ENCODE data around the gene RELA.
"Not testable (repeated sequence)": the region's sequence is repeated elsewhere in the genome, so short reads cannot be mapped to it uniquely, and the experiment has no call there.

RELA gene

DNA sequence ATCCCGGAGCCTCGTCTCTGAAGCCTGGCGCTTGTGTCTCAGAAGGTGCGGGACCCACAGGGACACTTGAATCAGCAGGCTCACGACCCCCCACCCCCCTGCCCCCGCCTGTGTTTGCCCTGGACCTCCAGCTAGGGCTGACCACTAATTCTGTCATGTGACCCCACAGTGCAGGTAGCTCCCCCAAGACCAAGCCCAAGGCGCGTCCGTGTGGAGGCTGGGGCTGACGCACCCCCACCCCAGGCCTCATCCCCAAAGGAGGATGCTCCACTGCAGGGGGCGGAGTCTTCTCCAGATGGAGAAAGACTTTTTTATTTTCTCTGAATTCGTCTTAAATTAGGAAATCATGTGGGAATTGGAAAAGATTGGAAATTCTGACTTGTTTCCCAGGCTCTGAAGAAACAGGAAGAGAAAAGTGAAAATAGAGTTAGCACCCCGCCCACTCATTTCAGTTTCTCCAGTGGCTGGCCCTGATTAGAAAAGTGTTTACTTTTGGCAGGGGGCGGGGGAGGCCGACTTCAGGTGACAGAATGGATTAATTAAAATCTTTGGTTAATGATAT, 1.0 kb upstream of the RELA start:
- DNase-seq (ENCODE audit: low read depth): no peak

DNA sequence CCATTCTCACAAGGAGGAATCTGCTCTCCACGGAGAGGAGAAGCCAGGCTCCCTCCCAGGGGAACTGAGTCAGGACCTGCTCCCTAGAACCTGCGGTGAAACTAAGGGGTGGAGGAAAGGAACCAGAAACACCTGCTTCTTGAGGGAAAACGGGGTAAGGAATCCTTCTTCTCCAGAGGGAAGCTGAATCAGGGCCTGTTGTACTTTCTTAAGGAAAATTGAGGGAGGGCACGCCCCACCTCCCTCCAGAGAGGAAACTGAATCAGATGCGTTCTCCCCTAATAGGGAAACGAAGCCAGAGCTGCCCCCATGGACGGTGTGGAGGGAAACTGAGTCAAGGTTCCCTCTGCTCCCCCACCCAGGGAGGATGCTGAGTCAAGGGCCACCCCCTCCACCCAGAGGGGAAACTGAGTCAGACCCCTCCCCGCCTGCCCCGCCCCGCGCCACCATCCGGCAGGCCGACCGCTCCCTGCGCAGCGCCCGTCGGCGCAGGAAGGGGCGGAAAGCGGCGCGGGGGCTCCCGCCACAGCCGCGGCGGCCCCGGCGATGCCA, 393 bp downstream of the RELA start:
- DNase-seq (ENCODE audit: low read depth): no peak

DNA sequence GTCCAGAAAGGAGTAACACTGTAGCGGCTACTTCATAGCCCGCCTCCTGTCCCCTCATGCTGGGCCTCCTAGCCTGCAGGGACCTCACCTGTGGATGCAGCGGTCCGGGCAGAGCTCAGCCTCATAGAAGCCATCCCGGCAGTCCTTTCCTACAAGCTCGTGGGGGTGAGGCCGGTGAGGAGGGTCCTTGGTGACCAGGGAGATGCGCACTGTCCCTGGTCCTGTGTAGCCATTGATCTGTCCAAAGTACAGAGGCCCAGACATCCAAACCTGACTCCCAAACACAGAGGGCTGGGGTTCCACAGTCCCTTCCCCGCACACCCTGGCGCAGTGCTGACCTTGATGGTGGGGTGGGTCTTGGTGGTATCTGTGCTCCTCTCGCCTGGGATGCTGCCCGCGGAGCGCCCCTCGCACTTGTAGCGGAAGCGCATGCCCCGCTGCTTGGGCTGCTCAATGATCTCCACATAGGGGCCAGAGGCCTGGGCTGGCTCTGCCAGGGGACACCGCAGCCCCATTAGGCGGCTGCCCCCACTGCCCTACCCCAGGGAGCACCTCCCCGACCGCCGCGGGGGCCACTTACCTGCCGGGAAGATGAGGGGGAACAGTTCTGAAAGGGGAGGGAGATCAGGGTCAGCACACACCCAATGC, 993 bp downstream of the RELA start:
- no peak for DNase-seq (ENCODE audit: low read depth)

DNA sequence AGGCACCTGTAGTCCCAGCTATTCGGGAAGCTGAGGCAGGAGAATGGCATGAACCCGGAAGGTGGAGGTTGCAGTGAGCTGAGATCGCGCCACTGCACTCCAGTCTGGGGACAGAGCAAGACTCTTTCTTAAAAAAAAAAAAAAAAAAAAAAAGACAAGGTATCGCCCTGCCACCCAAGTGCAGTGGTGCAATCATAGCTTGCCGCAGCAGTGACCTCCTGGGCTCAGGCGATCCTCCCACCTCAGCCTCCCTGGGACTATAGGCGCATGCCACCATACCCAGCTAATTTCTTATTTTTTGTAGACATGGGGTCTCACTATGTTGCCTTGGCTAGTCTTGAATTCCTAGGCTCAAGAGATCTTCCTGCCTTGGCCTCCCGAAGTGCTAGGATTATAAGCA, 1.8 kb downstream of the RELA start:
- not testable (repeated sequence) for DNase-seq (ENCODE audit: low read depth)

DNA sequence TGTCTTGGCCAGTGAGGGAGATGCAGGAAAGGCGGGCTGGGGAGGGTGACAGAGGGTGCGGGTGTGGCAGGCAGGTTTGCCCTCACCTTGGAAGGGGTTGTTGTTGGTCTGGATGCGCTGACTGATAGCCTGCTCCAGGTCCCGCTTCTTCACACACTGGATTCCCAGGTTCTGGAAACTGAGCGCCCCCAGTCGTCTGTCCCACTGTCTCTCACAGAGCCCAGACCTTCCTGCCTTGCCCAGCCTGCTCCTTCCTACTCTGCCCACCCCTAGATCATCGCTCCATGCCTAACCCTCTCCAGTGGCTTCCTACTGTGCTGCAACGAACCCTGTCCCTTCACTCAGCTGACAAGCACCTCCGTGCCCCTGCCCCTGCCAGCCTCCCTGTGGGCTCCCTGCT, 2.7 kb downstream of the RELA start:
- DNase-seq (ENCODE audit: low read depth): no peak

DNA sequence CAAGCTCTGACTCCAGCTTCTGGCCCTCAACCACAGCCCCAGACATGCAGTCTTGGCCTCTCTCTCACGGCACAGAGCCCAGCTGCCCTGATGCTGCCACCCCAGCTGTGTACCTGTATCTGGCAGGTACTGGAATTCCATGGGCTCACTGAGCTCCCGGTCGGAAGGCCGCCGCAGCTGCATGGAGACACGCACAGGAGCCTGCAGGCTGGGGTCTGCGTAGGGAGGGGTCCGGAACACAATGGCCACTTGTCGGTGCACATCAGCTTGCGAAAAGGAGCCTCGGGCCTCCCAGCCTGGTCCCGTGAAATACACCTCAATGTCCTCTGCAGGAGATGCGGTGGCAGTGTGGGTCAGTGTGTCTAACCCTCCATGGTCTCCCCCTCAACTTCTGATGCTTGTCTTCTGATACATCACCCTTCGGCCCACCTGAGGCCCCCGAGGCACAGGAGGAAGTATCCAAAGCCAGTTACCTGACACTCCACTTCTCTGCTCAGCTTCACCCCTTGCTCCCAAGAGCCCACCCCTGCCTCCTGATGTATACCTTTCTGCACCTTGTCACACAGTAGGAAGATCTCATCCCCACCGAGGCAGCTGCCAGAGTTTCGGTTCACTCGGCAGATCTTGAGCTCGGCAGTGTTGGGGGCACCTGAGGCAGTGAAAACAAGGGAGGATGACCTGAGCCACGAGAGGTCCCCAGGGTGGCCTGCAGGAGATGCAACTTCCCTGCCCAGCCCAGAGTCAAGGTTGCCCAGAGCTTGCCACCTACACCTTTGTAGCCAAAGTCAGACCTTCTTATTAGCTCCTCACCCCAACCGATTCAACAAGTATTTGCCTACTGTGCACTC, 4.3 kb downstream of the RELA start:
- no peak for DNase-seq (ENCODE audit: low read depth)

DNA sequence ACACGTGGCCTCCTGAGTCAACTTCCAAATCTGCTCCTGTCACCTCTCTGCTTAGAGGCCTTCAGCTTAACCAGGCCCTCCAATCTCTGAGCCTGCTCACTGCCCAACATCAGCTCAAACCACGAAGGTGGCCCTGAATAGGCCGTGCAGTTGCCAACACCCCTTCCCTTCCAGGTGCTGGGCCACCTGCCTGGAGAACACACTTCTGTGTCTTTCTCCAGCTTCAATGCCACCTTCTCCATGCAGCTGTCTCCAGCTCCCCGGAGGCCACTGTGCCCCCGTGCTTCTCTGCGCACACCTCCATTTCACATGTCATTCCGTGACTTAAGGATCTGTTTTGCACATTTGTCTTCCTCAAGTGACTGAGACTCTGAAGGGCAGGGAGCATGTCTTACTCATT, 5.3 kb downstream of the RELA start:
- no peak for DNase-seq (ENCODE audit: low read depth)

DNA sequence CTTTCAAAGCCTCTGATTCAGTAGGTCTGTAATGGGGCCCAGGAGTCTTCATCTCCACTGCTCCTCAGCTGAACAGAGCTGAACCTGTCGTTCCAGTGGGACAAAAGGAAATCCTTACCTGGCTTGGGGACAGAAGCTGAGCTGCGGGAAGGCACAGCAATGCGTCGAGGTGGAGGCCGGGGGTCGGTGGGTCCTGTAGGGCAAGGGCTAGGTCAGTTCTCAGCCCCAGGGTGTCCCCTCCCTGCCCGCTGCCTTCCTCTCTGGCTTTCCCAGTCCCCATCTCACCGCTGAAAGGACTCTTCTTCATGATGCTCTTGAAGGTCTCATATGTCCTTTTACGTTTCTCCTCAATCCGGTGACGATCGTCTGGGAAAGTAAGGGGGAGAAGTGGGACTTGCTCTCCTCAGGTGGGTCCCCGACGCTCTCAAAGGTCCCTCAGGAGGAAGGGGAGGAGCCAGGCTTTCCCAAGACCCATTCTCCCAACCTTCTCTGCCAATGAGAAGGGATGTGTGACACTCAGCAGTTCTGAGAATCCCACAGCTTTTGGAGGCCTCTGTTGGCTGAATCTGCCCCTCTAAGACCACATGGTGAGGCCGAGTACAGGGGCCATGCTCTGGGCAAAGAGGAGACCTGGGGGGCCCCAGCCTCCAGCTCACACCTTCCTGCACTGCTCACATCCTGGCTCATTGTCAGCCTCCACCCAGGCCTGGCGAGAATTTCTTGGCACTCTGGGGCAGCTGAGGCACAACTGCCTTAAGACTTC, 7.0 kb downstream of the RELA start:
- no peak for DNase-seq (ENCODE audit: low read depth)

DNA sequence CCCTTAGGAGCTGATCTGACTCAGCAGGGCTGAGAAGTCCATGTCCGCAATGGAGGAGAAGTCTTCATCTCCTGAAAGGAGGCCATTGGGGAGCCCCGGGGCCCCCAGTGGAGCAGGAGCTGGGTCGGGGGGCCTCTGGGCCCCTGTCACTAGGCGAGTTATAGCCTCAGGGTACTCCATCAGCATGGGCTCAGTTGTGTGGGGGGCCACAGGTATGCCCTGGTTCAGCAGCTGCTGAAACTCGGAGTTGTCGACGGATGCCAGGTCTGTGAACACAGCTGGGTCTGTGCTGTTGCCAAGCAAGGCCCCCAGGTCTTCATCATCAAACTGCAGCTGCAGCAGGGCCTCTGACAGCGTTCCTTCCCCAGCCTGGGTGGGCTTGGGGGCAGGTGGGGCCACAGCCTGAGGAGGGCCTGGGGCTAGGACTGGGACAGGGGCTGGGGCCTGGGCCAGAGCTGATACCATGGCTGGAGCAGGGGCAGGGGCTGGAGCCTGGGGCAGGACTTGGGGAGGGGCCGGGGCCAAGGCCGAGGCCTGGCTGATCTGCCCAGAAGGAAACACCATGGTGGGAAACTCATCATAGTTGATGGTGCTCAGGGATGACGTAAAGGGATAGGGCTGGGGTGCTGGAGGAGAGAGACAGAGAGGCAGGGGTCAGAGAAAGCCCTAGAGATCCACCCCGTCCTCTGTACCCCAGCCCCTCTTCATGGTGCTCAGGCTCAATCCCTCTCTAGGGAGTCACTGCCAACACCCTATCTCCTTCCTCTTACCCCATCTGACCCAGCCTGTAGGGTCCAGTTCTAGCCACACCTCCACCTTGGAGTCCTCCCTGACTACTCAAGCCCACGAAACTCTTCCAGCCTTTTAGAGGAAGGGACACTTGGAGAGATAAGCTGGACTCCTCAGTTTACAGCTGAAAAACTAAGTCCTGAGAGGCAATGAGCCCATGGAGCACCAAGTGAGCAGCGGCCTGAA, 8.1 kb downstream of the RELA start:
- no peak for DNase-seq (ENCODE audit: low read depth)

DNA sequence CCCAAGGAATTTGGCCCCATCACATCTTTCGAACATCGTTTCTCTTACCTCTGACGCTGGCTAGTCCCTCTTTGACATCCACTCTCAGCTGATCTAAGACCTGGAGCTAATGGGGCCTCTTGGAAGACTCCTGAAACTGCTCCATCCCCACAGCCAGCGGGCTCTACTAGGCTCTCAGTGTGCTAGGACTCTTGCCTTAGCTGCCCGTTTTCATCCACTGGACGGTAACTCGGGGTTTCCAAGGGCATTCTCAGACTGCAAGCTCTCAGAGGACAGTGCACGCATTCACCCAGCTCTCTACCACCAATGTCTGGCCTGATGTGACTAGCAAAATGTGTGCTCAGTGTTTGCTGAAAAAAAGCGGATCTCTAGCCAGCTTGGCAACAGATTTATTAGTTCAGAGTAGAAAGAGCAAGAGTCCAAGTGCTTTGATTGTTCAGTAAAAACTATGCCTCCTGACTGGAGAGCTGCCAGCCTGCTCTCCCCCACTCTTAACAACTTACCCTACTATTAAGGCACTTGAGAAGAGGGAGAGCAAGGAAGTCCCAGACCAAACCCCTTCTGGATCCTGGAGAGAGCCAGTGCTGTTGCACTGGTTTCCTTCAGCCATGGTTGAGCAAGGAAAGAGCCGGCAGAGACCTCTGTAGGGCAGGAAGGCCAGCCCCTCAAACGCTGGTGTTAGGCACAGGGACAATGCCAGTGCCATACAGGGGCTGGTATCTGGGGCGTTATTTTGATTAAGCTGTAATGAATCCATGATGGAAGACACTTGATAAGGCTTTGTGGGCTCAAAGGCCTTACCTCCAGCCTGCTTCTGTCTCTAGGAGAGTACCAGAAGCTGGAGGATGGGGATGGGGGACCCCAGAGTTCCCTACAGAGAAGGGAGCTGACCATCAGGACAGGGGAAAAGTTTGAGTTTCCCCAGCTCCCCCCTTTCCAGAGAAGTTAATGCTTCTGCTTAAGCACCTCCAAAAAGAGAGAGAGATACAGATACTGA, 9.2 kb downstream of the RELA start:
- DNase-seq (ENCODE audit: low read depth): no peak

DNA sequence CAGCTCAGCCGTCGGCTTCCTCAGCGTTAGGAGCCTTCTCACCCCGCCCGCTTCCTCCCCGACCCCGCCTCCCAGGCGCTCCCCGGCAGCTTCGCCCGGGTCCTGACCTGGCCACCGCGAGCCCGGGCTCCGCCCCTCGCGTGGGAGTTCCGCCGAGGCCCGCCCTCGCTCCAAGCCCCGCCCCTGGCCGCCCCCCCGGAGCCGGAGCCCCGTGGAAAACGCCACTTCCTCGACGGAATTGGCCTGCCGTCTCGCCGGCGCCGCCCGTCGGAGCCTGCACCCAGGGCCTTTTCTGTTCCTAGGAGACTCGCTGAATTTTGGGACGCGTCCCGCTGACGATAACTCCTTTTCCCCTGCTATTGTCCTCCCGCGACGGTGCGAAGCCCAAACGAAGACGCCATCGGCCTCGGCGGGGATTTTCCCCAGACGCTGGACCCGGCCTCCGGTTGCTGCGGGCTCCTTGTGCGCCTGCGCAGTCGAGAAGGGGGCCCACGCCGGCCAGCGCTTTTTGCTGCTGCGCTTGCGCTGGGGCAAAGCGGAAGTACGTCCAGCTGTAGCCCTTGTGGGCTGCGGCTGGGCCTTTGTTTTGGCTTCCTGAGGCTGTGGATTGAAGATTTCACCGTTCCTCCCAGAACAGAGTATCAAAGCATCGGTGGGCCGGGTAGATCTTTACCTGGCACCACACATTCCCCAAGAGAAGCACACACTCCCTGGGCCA, 10.0 kb downstream of the RELA start:
- DNase-seq (ENCODE audit: low read depth): peak; percentile 92

DNA sequence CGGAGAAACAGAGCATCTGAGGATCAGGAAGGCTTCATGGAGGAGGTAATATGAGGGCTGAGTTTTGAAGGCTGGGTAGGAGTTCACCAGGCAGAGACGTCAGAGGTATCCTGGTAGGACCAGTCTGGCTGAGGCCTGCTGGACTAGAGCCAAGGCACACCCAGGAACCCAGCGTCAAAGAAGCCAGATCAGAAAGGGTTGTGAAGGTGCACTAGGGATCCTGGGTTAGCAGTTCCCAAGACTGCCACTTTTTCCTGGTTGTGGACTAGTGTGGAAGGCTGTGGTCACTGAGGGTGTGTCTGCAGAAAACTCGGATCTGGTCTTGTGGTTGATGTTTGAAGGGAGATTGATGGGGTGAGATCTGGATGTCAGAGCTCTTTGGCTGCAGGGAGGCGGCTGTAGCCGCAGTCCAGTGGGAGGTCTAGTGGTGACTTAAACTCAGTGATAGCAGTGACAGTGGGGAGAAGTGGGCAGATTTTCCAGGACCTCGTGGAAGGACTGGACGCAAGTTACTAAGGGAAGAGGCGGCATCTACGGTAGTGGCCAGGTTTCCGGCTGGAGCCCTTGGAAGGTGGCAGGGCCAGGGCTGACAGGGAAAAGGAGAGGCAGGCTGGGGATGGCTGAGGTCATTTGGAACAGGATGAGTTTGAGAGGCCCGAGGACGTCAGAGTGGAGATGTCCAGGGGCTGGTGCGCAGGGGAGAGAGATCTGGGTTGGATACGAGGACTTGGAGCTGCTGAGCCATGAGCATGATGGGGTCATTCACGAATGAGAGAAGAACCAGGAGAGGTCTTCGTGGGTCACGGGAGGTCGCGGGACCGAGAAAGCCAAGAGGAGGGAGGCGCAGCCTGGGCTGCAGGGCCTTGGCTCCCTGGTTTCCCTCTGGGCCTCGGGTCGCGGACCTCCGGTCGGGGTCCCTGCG, 10.9 kb downstream of the RELA start:
- peak; percentile 71 for DNase-seq (ENCODE audit: low read depth)

DNA sequence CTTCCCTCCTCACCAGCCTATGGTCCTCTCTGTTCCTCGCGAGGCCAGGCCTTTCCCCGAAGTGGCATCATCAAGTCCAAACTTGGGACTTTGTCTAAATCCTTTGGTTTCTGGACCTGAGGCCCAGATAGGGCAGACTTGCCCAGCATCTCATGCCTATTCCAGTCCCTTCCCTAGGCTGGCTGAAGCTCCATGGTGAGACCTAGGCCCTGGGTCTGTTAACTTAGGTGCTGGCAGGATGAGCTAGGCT, 11.5 kb downstream of the RELA start:
- no peak for DNase-seq (ENCODE audit: low read depth)

DNA sequence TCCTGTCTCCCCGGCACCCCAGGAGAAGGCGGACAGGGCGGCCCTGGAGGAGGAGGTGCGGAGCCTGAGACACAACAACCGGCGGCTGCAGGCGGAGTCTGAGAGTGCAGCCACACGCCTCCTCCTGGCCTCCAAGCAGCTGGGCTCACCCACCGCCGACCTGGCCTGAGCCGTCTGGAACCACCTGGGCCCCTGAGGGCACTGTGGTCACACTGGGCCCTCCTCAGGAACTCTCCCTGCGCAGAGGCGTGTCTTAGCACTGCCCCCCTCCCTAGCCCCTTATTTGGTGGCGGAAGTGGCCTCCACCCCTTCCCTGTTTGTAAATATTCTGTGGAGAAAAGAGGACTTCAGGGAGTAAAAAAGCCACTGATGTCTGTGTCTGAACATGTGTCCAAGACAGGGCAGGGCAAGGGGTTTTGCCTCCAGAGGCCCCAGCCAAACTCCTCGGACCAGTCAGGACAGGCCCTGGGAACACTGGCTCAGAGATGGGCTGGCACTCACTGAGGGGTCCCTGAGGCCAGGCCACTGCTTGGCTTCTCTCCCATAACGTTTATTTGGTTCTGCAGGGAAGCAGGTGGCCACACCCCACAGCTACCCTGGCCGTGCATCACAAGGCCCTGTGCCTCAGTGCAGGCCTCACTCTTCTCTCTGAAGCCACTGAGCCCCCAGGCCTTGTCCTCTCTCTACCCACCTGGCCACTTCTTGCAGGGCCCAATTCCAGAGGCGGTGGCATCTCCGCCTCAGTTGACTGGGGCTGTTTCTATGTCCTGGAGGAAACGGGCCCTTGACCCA, 12.0 kb downstream of the RELA start:
- DNase-seq (ENCODE audit: low read depth): no peak

DNA sequence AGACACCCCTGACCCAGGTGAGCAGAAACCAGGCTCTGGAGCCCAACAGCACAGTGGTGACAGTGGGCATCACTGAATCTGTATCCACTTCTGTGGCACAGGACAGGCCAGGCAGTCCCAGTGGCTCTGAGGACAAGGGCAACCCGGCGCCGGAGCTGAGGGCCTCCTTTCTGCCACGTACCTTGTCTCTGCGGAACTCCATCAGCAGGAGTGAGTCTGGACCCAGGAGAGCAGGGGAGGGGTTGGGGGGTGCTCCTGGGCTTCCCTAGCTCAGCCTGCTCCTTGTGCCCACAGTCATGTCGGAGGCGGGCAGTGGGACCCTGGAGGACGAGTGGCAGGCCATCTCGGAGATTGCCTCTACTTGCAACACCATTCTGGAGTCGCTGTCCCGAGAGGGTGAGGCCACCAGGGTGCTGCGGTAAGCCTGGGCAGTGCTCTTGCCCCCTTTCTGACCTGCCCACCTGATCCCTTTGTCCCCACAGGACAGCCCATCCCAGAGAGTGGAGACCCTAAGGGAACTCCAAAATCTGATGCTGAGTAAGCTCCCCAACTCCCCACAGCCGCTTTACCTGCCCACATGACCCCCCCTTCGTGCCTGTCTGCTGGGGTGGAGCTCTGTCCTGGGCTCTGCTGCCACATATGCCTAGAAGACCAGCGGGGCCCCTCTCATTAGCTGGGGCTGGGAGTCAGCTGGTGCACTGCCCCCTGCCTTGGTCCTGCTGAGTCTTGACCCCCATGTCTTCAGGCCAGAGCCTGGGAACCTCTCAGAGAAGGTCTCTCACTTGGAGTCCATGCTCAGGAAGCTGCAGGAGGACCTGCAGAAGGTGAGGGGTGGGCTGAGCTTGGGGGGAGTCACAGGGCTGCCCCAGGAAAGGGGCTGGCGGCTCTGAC, 12.8 kb downstream of the RELA start:
- no peak for DNase-seq (ENCODE audit: low read depth)

DNA sequence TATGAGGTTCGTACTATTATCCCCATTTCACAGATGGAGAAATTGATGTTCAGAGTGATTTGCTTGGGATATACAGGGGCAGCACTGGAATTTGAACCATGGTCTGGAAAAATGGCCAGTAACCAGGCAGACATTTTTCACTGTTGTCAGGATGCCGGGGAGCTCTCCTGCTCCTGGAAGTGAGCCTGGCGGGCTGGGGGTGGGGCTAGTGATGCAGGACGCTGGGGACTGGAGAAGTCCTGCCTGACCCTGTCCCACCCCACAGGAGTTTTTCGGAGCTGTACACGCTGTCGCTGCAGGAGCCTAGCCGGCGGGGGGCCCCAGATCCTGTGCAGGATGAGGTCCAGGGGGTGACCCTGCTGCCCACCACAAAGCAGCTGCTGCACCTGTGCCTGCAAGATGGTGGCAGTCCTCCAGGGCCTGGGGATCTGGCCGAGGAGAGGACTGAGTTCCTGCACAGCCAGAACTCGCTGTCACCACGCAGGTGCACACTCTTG, 13.7 kb downstream of the RELA start:
- no peak for DNase-seq (ENCODE audit: low read depth)
